HG03342 (cell line): ENCODE results near the gene ASZ1.

ENCODE experiments used
- ATAC-seq: cut with Tn5 transposase; IDR thresholded peaks from one replicate; pipeline ENCODE4 v1.9.1; 2021; ENCODE audit warnings: mild to moderate bottlenecking, moderate library complexity; ENCODE audit not compliant: unreplicated experiment

ASZ1 gene

DNA sequence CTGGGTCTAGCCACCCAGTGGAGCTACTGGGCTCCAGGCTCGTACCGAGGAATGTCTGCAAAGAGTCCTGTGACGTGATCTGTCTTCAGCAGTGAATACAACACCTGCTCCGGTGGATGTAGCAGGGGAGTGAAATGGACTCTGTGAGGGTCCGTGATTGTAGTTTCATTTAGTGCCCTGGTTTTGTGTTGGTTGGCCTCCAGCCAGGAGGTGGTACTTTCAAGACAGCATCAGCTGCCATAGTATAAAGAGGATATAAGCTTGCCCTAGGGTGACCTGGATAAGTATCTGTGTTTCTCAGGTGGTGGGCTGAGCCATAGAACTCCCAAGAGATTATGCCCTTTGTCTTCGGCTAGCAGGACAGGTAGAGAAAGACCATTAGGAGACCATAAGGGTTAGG is 79.8 kb downstream of the ASZ1 start:
- peak; percentile 27 for ATAC-seq

DNA sequence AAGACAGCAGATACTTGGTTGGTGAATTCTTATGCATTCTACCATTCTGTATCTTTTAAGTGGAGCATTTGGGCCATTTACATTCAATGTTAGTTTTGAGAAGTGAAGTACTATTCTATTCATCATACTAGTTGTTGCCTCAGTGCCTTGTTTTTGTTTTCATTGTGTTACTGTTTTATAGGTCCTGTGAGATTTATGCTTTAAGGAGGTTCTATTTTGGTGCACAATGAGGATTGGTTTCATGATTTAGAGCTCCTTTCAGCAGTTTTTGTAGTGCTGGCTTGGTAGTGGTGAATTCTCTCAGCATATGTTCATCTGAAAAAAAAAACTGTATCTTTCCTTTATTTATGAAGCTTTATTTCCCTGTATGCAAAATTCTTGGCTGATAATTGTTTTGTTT is 81.1 kb downstream of the ASZ1 start:
- no peak for ATAC-seq

DNA sequence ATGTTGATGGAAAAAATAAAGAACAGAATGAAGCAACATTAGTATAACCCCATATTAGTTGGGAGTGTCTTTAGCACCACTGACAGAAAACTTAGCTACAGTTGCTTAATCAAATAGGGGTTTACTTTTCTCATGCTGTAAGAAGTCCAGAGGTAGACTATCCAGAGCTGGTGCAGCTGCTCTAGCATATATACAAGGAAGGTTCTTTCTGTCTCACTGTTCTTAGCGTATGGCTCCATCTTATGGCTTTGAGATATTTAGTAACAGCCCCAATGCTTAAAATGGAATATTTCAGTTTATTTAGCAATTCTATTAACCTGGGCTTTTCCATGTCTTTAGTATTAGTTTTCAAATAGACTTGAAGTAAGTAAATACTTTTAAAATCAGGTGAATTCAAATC is 89.3 kb downstream of the ASZ1 start:
- no peak for ATAC-seq

DNA sequence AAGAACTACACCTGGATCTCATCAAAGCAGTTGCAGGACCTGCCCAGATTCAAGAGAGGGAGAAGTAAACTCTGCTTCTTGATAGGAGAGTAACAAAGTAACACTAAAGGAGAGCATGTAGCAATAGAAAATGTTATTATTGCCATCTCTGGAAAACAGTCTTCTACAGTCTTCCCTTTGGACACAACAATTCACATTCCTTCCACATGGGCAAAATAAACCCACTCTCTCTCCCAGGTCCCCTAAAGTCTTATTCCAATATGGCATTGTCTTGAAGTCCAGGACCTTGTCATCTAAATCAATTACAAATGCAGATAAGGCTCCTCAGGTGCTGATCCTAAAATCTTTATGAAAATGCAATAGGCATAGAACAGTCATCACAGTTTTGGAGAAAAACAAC is 94.1 kb downstream of the ASZ1 start:
- ATAC-seq: no peak

DNA sequence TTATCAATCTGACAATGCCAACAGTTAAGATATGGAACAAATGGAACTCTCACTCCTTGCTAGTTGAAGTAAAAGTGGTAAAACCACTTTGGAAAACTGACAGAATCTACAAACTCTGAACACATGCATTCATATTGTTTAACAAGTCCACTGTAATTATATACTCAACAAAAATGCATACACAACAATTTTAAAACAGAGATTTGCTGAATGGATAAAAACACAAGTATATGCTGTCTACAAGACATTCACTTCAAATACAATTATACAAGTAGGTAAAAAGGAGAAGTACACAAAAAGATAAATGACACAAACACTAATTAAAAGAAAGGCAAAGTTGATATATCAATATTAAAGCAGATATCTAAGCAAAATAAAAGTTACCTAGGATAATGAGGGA is 95.3 kb downstream of the ASZ1 start:
- ATAC-seq: no peak

DNA sequence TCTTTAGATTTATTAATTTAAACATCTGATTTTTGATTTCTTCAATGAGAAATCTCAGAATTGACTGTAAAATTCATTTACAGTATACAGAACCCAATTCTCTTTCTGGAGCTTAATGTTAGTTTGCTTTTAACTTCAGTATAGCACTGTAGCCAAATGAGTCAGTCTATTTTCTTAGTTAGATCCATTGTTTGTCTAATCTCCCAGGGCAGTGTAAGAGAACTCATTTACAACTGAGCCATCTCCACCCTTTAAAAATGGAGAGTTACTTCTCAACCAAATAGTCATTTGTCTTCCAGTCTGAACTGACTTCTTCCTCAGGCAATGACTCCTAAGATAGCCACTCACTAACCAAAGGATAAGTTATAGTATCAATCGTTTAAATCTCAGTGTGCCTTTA is 101.5 kb downstream of the ASZ1 start:
- ATAC-seq: no peak

DNA sequence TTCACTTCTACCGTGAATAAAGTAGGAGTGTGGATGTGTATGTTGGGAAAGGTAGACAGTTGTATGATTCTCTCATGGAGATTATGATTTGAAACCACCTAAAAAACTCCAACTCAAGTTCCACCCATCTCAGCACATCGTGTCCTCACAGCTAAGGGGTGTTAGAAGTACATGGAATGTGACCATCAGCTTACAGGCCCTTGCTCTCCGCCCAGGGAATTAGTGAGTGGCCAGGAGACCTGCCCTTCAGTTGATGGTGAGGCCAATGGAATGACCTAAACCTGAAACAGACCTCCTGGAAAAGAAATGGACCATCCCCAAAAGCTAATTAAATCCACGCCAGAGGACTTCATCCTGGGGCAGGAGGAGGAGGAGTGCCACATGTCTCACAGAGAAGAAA is 102.3 kb downstream of the ASZ1 start:
- ATAC-seq: no peak

DNA sequence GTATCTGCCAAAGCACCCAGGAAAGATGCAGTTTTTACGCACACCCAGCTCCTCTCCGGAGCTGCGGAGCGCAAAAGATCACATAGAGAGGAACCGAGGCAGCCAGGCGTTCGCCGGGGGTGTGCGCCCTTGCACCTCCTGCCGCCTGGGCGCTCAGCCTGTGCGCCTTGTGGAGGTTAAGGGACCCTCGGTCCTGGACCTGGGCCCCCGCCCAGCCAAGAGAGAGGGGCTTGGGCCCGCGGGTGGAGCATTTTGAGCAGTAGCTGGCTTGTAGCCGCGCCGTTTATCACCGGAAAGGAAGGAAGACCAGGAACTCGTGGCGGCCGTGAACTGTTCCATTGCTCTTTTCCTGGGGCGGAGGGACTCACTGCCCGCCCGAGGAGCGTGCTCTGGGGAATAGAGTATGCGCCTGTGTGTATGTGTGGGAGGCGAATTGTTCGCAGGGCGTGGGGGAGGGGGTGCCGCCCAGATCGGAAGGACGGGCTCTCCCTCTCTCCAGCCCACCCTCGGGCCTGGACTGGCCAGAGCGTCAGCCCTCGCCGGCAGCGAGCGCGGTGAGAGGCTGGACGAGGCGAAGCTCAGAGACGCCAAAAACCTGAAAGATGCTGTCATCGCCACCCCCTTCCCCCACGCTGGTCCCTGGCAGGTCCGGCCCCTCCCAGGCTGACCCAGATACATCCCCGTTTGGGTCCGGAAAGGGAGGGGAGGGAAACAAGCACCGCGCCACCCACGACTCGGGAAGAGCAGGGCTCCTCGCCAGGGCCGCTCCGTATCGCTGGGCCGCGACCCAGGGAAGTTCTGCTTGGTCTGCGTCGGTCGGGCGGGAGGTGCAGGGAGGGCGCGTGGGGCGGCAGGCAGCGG is 103.2 kb downstream of the ASZ1 start:
- ATAC-seq: no peak

DNA sequence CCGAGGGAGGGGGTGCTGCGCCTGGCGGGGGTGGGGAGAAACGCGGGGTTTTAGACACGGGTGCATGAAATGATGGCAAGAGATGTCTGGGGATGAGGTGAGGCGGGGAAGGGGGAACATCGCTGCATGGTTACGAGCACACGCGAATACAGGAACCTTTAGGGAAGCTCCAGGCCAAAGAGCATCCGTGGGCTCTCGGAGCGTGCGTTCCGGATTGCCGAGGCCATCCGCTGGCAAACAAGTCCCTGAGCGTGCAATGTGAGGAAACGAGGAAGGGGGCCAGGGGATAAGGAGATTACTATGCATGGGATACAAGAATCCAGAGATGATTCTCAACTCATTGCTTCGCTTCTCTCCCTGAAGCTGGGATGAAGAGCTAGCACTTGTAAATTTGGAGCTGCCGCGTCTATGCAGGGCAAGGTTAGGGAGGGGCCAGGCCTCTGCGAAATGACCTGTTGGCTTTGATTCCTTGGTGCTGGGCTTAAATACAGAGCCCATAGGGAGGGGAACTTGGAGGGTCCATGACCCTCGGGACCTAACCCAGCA is 103.9 kb downstream of the ASZ1 start:
- no peak for ATAC-seq

DNA sequence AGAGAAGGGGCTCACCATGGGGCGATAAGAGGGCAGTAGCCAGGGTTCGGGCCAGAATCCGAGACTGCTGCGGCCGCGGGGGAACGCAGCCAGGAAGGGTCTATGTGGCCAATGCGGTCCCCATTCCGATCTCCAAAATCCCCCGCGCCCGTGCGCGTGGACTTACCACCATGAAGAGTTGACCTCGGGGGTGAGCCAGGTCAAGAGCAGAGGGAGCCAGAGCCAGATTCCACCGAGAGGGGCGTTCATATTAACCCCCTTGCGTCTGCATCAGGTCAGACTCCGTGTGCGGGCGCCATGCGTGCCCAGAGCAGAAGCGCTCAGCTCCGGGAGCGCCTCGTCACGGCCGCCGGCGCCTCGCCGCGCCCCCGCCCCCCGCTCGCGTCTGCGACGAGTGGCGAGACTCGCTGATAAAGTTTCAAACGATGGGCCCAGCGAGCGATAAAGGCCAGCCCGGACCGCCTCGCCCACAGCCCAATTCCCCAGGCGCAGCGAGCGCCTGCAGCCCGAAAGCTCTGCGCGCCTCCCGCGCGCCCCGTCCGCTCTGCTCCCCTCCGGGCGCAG is 104.5 kb downstream of the ASZ1 start, which contains the start of gene WNT2:
WNT2 (minus strand) TSS at position 318 of the 564 bp plus-strand sequence; CDS start at position 249, 69 bp downstream.
- no peak for ATAC-seq

DNA sequence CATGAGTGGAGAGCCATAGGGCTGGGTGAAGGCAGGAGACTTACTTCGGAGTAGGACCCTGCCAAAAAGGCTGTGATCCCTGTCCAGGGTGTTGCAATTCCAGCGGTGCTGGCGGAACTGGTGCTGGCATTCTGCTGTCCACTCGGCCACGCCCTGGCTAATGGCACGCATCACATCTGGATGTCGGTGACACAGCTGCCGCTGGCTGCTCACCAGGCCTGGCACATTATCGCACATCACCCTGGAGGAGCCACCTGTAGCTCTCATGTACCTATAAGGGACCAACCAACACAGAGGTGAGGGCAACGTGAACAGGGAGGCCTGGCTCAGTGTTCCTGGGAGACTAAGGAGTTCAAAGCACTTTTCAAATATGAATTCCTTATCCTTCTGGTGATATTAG is 106.8 kb downstream of the ASZ1 start:
- no peak for ATAC-seq

DNA sequence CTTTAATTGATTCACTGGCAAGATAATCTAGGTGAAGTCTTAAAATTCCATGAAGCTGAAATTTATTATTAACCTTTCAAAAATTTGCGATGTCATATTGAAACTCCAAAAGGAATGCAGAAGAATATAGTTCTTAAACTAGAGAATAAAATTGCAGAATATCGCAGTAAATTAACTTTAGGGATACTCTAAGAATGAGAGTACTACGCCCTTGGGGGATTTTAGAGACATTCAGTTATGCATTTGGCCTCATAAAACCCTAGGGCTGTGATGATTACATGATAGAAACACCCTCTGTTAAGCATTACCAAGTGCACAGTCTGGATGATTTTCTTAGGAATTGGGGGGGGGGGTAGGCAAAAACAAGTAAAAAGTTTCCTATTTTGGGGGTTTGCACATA is 108.1 kb downstream of the ASZ1 start:
- no peak for ATAC-seq

DNA sequence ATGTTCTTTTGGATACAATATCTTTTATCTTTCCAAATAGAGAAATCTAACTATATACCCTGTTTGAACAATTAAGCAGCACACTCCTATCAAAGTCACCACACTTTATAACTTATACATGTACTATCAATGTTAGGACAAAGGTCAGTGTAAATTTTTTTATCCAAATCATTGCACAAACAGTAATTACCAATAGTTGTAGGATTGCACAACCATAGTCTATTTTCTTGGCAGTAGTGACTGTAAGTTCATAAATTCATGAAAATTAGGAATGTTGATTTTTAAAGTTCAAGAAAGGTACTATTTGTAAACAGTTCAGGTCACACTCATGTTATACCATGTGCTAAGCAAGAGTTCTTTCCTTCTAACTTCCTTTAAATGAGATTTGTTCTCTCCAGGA is 113.7 kb downstream of the ASZ1 start:
- ATAC-seq: no peak
